ENCODE measurements around the gene DPY19L1.

DNA sequence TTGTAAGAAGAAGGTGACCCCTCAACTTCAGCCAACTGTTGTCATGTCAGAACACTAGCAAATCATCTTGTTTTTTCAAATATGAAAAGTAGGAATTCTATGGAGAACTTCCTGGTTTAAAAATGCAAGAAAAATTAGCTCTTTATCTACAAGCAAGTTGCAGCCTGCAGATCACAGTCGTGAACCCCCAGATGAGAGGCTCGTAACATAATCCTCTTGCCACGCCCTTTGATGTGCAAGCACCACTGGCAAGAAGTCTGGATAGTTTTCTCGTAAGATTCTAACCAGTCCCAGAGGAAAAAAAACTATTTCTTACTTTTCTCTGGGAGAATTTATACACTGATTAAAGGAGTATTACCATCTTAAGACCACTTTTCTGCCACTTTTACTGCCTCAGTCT lies 132.3 kb downstream of the DPY19L1 start:
- TF ChIP-seq, protein P1, sequence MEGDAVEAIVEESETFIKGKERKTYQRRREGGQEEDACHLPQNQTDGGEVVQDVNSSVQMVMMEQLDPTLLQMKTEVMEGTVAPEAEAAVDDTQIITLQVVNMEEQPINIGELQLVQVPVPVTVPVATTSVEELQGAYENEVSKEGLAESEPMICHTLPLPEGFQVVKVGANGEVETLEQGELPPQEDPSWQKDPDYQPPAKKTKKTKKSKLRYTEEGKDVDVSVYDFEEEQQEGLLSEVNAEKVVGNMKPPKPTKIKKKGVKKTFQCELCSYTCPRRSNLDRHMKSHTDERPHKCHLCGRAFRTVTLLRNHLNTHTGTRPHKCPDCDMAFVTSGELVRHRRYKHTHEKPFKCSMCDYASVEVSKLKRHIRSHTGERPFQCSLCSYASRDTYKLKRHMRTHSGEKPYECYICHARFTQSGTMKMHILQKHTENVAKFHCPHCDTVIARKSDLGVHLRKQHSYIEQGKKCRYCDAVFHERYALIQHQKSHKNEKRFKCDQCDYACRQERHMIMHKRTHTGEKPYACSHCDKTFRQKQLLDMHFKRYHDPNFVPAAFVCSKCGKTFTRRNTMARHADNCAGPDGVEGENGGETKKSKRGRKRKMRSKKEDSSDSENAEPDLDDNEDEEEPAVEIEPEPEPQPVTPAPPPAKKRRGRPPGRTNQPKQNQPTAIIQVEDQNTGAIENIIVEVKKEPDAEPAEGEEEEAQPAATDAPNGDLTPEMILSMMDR (IDR thresholded peaks at IDR 0.05) = no peak
- no peak for TF ChIP-seq EZH2 (IDR thresholded peaks at IDR 0.05)
